GM19240 (cell line): ENCODE results near the gene LIF.
A peak's percentile ranks its signal among the peaks of the same experiment; 100 is the strongest.

ENCODE experiments used
- DNase-seq: peaks from one replicate; pipeline ENCODE4 v3.0.0; 2011; ENCODE audit warnings: low spot score; ENCODE audit not compliant: insufficient read length

LIF gene

DNA sequence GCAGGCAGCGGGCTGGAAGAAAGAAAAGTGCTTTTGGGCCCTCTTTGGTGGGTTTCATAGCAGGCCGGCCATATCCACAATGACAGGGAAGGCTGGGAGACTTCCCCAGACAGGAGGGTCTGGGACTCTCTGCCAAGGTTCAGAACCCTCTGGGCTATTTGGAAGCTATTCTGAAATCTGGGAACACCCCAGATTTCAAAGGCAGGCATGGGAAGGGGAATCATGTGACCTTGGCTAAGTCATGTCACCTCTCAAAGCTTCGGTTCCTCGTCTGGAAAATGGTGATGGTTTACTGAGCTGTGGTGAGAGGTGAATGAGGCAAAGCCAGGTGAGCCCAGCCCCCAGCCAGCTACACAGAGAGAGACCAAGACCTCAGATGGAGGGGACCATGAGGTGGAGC lies 38.1 kb upstream of the LIF start:
- no peak for DNase-seq

DNA sequence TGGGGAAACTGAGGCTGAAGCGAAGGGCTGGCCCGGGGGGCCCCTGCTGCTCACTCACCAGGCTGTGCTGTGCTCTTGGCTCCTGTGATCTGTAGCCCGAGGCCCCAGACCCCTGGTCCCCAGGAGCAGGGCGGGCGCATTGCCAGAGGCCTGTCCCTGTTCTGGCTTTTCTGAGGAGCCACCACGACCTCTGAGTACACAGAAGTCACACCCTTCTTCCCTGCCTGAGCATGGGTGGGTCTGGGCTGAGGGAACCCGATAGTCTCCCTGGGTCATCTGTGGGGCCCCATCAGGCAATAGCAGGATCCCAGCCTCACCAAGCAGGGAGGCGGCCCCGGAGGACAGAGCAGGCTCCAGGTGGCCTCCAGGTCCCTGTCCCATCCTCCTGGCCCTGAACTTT lies 37.6 kb upstream of the LIF start:
- DNase-seq: no peak

GRCh38 chr22:30283342-30283741 lies 36.8 kb upstream of the LIF start:
- no peak for DNase-seq

DNA sequence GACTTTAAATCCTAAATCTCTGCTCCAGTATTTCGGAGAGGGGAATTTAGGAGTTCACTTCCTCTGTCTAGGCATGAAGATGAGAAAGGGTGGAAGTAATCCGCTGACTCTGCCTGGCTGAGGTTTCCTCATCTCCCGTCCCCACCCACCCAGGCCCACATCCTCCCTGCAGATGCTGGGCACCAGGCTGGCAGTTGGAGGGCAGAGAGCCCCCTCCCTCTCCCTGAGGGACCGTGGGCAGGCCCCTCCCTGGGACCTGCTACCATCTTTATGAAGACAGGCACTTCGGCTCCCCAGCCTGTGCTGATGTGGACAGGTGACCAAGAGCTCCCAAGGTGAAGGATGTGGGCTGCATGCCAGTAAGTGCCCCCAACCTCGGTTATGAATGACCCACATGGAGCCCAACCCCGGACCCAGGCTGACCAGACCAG lies 36.1 kb upstream of the LIF start:
- DNase-seq: no peak

DNA sequence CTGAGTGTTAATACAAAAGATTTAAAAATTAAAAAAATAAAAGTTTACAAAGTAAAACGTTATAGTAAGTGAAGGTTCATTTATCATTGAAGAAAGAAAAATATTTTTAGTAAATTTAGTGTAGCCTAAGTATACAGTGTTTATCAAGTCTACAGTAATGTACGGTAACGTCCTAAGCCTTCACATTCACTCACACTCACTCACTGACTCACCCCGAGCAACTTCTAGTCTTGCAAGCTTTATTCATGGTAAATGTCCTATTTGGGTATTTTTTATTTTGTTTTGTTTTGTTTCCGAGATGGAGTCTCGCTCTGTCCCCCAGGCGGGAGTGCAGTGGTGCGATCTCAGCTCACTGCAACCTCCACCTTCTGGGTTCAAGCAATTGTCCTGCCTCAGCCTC lies 33.9 kb upstream of the LIF start:
- no peak for DNase-seq

DNA sequence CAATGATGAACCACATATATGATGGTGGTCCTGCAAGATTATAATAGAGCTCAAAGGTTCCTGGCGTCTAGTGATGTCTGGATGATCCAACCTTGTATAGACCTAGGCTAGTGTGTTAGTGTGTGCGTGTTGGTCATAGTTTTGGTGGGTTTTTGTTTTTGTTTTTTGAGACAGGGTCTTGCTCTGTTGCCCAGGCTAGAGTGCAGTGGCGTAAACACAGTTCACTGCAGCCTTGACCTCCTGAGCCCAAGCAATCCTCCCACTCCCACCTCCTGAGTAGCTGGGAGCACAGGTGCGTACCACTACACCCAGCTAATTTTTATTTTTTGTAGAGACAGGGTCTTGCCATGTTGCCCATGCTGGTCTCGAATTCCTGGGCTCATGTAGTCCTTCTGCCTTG lies 33.4 kb upstream of the LIF start:
- DNase-seq: no peak

DNA sequence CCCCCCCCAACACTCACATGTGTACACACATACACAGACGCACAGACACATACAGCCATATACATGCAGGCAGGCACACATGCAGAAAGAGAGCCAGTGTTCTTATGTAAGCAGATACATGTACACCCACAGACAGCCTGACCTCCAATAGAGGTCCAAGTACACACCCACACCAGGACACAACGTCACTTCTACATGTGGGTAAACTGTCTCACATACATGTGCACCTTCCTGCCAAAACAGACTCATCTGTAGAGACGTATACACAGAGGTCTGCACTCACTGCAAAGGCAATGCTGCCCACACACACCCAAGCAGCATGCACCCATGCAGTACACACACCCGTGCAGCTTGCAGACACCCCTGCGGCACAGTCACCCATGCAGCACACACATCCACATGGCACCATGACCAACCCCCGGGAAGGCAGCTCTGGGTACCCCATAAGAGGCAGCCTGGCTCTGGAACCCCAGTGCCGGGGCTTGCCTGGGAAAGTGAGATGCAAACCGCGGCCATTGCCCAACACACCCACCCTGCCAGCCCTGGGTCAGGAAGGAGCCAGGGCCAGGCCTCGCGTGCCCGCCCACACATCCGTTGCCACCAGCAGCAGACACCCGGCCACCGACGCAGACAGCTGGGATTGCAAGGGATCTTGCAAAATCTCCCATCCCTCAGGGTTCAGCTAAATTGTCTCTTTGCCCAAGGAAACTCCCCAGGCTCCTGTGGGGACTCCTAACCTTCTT lies 32.7 kb upstream of the LIF start:
- DNase-seq: no peak

GRCh38 chr22:30277547-30278344 lies 31.2 kb upstream of the LIF start:
- DNase-seq: no peak

GRCh38 chr22:30276039-30276438 lies 29.5 kb upstream of the LIF start:
- DNase-seq: no peak

DNA sequence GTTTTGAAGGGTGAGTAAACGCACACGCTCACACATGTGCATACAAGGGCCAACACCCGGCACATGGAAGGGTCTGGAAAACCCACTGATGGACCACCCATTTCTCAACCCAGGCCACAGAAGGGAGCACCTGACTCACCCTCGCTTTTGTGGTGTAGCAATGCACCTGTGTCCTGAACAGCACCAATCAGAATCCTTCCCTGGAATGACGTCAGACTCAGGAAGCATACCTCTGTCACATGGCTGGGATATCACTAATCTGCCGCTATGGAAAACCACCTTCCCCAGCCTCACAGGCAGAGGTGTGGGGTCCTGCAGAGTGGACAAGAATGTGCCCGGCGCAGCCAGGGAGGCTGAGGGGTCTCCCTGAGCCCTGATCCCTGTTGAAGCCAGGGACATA lies 29.1 kb upstream of the LIF start:
- no peak for DNase-seq

- no peak for DNase-seq
Observed at GRCh38 chr22:30274437-30274812, 27.9 kb upstream of the LIF start.

DNA sequence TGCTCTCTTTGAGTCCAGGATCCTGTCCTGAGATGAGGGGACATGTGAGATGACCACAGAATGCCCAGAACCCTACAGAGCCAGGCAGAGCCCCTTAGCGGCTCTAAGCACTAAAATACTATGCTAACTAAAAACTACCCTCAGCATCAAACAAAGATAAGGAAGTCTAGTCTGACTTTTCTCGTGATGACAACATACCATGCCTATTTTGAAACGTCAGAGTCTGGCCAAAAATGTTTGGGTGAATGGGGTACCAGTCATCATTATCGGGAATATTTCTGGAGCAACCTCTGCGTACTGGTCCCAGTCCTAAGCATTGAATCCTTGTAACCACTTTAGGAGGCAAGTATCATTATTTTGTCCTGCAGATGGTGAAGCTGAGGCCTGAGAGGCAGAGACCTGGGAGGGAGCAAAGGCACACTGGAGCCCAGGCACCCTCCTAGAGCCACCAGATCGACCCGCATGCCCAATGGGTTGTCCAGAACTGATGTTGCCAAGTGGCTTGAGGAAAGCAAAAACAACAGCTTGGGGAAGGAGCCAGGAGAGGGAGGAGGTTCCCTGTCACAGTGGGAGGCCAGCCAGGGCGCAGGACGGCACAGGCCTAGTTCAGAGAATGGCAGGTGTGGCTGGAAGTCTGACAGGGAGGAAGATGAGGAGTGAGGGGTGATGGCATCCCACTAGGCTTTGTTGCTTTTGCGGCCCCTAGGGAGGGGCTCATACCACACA lies 27.3 kb upstream of the LIF start:
- DNase-seq: no peak

DNA sequence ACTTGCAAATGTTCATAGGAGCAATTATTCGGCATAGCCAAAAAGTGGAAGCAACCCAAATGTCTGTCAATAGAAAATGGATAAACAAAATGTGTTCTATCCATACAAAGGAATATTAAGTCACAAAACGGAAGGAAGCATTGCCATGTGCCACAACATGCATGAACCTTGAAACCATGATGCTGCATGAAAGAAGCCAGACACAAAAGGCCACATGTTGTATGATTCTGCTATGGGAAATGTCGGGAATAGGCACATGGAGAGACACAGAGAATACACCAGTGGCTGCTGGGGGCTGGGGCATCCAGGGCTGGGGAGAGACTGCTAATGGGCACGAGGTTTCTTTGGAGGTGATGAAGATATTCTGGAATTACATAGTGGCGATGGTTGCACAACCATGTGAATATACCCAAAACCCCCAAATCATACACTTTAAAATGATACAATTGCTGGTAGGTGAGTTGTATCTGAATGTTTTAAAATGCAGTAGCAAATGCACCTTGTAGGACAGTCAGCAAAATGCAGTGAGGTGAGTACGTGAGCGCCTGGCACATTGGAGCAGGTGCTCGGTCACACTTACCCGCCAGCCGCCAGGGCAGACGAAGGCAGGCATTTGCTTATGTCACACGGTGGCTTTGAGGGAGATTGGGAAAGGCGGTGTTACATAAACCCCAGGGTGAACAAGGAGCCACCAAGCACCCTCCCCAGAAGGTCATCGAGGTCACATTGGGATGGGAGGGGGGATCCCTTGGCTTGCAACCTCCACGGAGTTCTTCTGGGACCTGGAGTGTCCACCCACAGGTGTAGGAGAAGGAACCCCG lies 26.4 kb upstream of the LIF start:
- no peak for DNase-seq

- no peak for DNase-seq
Observed at GRCh38 chr22:30270832-30271231, 24.3 kb upstream of the LIF start.

DNA sequence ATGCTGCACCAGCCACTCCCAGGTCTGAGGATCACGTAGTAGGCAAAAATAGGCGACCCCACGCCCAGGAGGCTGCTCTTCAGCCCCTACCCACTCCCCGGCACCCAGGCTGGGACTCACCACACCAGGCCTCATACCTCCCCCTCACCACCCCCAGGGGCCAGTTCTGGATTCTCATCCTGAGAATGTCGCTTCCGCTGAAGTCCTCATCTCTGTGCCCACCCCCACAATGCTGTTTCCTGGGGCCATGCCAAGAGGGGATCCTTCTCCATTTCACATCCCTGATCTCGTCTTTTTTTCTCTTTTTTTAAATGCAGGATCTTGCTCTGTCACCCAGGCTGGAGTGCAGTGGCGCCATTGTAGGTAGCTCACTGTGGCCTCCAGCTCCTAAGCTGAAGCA lies 21.8 kb upstream of the LIF start:
- DNase-seq: no peak

DNA sequence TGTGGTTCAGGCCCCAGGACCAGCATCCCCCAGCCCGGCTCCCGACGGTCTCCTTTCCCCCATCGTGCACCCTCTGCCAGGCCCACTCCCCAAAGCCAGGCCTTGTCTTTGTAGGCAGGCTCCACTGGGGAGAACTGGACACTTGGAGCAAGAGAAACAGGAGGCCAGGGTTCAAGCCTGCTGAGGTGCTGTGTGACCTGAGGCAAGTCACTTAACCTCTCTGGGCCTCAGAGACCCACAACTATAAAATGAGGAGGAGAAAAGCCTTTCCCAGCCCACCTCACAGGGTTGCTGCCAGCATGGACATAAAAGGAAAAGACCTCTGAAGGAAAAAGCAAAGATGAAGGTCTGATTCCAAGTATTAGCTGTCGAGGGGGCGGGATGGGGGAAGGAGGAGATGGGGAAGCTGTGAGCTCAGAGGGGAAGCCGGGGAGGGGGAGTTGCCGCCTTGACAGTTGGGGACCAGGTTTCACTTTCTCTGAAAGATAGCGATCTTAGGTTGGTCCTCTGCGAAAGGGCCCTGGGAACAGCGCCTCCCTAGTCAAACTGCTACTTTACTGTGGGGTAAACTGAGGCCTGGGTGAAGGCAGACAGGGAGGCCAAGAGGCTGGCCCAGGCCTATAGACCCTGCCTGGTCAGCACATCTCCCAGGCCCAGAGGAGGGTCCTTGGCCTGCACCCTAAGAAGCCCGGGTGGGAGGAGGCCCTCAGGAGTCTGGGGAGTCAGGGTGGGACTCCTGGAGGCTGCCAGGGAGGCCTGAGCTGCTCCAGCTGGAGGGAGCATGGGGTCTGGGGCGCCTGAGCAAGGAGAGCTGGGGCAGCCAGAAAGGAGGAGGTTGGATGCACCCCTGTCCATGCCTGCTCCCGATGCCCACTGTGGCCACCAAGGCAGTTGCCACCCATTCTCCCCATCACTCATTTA lies 21.1 kb upstream of the LIF start:
- no peak for DNase-seq

DNA sequence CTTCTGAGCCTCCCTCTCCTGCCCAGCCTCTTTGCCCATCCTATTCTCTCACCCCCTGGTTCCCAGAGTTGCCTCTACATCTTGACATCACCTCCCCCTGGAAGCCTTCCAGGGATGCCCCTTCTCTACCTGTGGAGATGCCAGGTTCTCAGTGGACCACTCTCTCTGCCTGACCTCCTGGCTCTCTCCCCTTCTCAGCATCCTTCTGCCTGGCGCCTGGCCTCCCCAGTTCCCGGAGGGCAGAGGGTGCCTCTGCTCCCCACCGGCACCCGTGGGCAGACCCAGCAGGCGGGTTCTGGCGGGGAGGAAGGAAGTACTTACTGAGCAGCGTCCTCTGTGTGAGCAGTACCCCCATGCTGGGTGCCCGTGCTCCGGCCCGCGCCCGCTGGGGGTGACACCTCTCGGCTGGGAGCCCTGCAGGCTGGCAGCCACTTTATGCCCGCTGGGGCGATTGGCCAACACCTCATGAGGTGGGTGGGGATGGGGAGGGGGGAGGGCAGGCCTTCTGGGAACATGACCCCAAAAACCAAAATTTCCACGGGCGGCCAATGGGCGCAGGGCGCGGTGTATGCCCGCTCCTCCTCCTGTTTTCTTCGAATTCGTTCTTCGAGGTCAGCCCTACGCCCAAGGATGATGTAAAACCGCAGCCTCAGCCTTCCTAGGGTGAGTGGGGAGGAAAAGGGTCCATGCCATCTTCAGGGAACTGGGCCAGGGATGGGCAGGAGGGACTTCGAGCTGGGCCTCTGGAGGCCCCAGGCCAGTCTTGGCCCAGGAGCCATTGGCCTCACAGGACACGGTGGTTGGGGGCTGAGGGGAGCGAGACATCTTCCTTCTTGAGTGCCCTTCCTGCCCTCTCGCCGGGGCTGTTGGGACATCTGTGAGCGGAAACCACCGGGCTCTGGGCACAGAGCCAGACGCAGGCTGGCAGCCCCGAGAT lies 20.2 kb upstream of the LIF start, which contains the start of gene OSM:
Gene OSM, minus strand, starts transcription at position 407 of the 937 bp plus-strand sequence. Its CDS starts 52 bp downstream, at position 355.
- DNase-seq: no peak

GRCh38 chr22:30265823-30266444 lies 19.4 kb upstream of the LIF start:
- DNase-seq: peak; percentile 82
